IMR-90 (cell line): ENCODE results near the gene EDA. TPM values are rescaled to one million over a fixed set of nuclear protein-coding genes. Genes with fewer than 3 reads are reported as not detected.

Experiments used
- ATAC-seq: fragments of 200-7000 bp; cut with Tn5 transposase; 2 replicates; pipeline ENCODE4 v1.9.1; 2020; ENCODE audit warnings: low read depth, mild to moderate bottlenecking, moderate library complexity
- BruUV-seq: library from RNA; stranded (reverse); fragments of 400-500 nt; replicated peaks from 2 replicates; lab custom pipeline; 2021; lab: Mats Ljungman, UMichigan
- CTCF ChIA-PET: fragments of 300-600 bp; formaldehyde crosslinking; extraction: SDS; loops from one replicate; lab custom pipeline; 2021; ENCODE audit warnings: antibody characterized with exemption; lab: Yijun Ruan, JAX
- POLR2A ChIA-PET: fragments of 300-600 bp; sonication (Branson Sonifier 250); formaldehyde crosslinking; loops from one replicate; lab custom pipeline; 2022; ENCODE audit warnings: antibody characterized with exemption; ENCODE audit not compliant: unreplicated experiment; lab: Charles Lee
- DNase-seq: peaks from one replicate; pipeline ENCODE4 v3.0.0; 2013
- H2AFZ ChIP-seq: replicated peaks from 2 replicates; pipeline ENCODE3; 2013; ENCODE audit warnings: low read length, mild to moderate bottlenecking; ENCODE audit not compliant: poor library complexity
- H2AK5ac ChIP-seq: 2 replicates; pipeline ENCODE4 v1.6.1; 2013; ENCODE audit warnings: low read depth, low read length, inconsistent platforms
- H2AK9ac ChIP-seq: replicated peaks from 2 replicates; pipeline ENCODE3; 2013; ENCODE audit warnings: mild to moderate bottlenecking, low read depth, low read length, moderate library complexity; ENCODE audit not compliant: poor library complexity
- H2BK120ac ChIP-seq: 2 replicates; pipeline ENCODE4 v1.6.1; 2013; ENCODE audit warnings: low read depth, low read length, inconsistent platforms
- H2BK15ac ChIP-seq: 3 replicates; pipeline ENCODE4 v1.6.1; 2013; ENCODE audit warnings: low read depth, low read length, inconsistent platforms
- H2BK20ac ChIP-seq: 2 replicates; pipeline ENCODE4 v1.6.1; 2013; ENCODE audit warnings: low read depth, mild to moderate bottlenecking, inconsistent platforms, low read length, moderate library complexity
- H2BK5ac ChIP-seq: 2 replicates; pipeline ENCODE4 v1.6.1; 2013; ENCODE audit warnings: mild to moderate bottlenecking, low read depth, low read length, inconsistent platforms; ENCODE audit not compliant: poor library complexity, severe bottlenecking
- H3K14ac ChIP-seq: replicated peaks from 2 replicates; pipeline ENCODE4 v1.6.1; 2013; ENCODE audit warnings: low read depth, low read length, inconsistent platforms
- H3K18ac ChIP-seq: 2 replicates; pipeline ENCODE4 v1.6.1; 2013; ENCODE audit warnings: low read depth, low read length, control low read depth
- H3K23ac ChIP-seq: 2 replicates; pipeline ENCODE4 v1.6.1; 2013; ENCODE audit warnings: low read depth, low read length, inconsistent platforms
- H3K27ac ChIP-seq: 2 replicates; pipeline ENCODE4 v1.5.1; 2013; ENCODE audit warnings: mild to moderate bottlenecking, control low read depth, low read length; ENCODE audit not compliant: insufficient read depth
- H3K27me3 ChIP-seq: 2 replicates; pipeline ENCODE4 v1.6.1; 2013; ENCODE audit warnings: low read length; ENCODE audit not compliant: control insufficient read depth, insufficient read depth
- H3K36me3 ChIP-seq: 2 replicates; pipeline ENCODE4 v1.6.1; 2013; ENCODE audit warnings: low read length, mixed read lengths; ENCODE audit not compliant: control insufficient read depth, insufficient read depth
- H3K4ac ChIP-seq: 2 replicates; pipeline ENCODE4 v1.6.1; 2013; ENCODE audit warnings: low read depth, low read length, inconsistent platforms
- H3K4me1 ChIP-seq: 2 replicates; pipeline ENCODE4 v1.6.1; 2013; ENCODE audit warnings: low read length, mixed read lengths; ENCODE audit not compliant: control insufficient read depth, insufficient read depth
- H3K4me2 ChIP-seq: 2 replicates; pipeline ENCODE4 v1.6.1; 2013; ENCODE audit warnings: low read depth, mild to moderate bottlenecking, control low read depth, low read length, moderate library complexity
- H3K4me3 ChIP-seq: 2 replicates; pipeline ENCODE4 v1.5.1; 2013; ENCODE audit warnings: low read depth, mild to moderate bottlenecking, control low read depth, low read length, moderate library complexity; ENCODE audit not compliant: insufficient read depth
- H3K56ac ChIP-seq: 2 replicates; pipeline ENCODE4 v1.6.1; 2013; ENCODE audit warnings: low read length, inconsistent platforms; ENCODE audit not compliant: insufficient read depth; ENCODE audit errors: extremely low read depth
- H3K79me1 ChIP-seq, 2 experiments: 2 replicates each; pipeline ENCODE4 v1.6.1; 2013; ENCODE audit warnings: low read length in 2 of 2, inconsistent platforms in 1 of 2, low read depth in 1 of 2
- H3K9ac ChIP-seq: 2 replicates; pipeline ENCODE4 v1.6.1; 2013; ENCODE audit warnings: low read depth, low read length, control low read depth
- H3K9me1 ChIP-seq: 2 replicates; pipeline ENCODE4 v1.6.1; 2013; ENCODE audit warnings: low read length, inconsistent platforms; ENCODE audit not compliant: insufficient read depth
- H3K9me3 ChIP-seq: 2 replicates; pipeline ENCODE4 v1.6.1; 2013; ENCODE audit warnings: low read length; ENCODE audit not compliant: control insufficient read depth, insufficient read depth
- H4K20me1 ChIP-seq: 2 replicates; pipeline ENCODE4 v1.6.1; 2013; ENCODE audit warnings: low read length, inconsistent platforms; ENCODE audit not compliant: insufficient read depth
- H4K5ac ChIP-seq: 2 replicates; pipeline ENCODE4 v1.6.1; 2013; ENCODE audit warnings: mild to moderate bottlenecking, low read depth, low read length, control low read depth
- H4K8ac ChIP-seq, 2 experiments: 2 replicates each; pipeline ENCODE4 v1.6.1; 2013; ENCODE audit warnings: low read depth in 2 of 2, low read length in 2 of 2, control low read depth in 1 of 2, inconsistent platforms in 1 of 2
- H4K91ac ChIP-seq: 2 replicates; pipeline ENCODE4 v1.6.1; 2013; ENCODE audit warnings: low read depth, low read length, inconsistent platforms; ENCODE audit not compliant: insufficient read depth
- CHD1 ChIP-seq: IDR thresholded peaks from 2 replicates; pipeline ENCODE4 v1.6.1; 2012; ENCODE audit warnings: low read depth, low read length, improper control_type of control experiment
- MAFK ChIP-seq: IDR thresholded peaks from 2 replicates; pipeline ENCODE4 v1.6.1; 2012; ENCODE audit warnings: low read depth, low read length, improper control_type of control experiment
- NFE2L2 ChIP-seq: fragments of 150-350 bp; IDR thresholded peaks from 2 replicates; pipeline ENCODE4 v1.6.1; 2016; ENCODE audit warnings: low read depth, mild to moderate bottlenecking, low read length
- WGBS, 2 experiments: methylation state at CpG; one replicate each; pipeline versions ENCODE4 v1.1.5 to v1.1.7; 2013; ENCODE audit warnings: missing lambda C conversion rate in 2 of 2; ENCODE audit not compliant: insufficient read length in 1 of 2; ENCODE audit errors: extremely low coverage in 2 of 2; 5-methylcytosine and 5-hydroxymethylcytosine counted together
- dilution Hi-C: fragments of 300-500 bp; cut with HindIII; formaldehyde crosslinking; loops from one replicate; pipeline ENCODE4 v1.14.3; 2018; ENCODE audit warnings: low sequenced_read_pairs; ENCODE audit not compliant: unreplicated experiment
- in situ Hi-C: fragments of 300-500 bp; cut with MboI; formaldehyde crosslinking; loops from 3 replicates; pipeline ENCODE4 v1.14.3; 2019; ENCODE audit warnings: low sequenced_read_pairs, inconsistent platforms, mixed read lengths
- intact Hi-C: fragments of 100-400 bp; cut with micrococcal nuclease; formaldehyde crosslinking; loops from 2 replicates; pipeline ENCODE4 v1.10.0; 2022
- polyA plus RNA-seq, 3 experiments: library from polyadenylated mRNA; depleted of rRNA; stranded (reverse); fragments of >200 nt; gene quantifications; 2 replicates each; pipeline ENCODE4 v1.2.3, GENCODE V29; 2012; ENCODE audit warnings: low replicate concordance in 1 of 3
- total RNA-seq: library from RNA; depleted of rRNA; stranded (reverse); fragments of >200 nt; gene quantifications from 2 replicates; pipeline ENCODE4 v1.2.3, GENCODE V29; 2012

EDA gene
- total and polyA plus RNA-seq, 2 of the 4 experiments (the other 2 are of a cell fraction), result under 0.01 TPM; not detected in 1

DNA sequence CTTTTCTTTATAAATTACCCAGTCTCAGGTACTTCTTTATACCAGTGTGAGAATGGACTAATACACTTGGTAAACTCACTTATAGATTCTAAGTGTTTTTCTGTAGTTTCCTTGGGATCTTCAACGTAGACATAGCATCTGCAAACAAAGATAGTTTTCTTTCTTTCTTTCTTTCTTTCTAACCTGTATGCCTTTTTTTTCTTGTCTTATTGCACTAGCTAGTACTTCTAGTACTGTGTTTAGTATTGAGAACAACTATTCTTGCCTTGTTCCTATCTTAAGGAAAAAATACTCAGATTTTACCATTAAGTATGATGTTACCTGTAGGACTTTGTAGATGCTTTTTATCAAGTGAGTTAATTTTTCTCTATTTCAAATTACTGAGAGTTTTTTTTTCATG lies 102.2 kb downstream of the EDA start:
- H3K79me1 ChIP-seq, result no peaks in the 10 kb centered on the region
- POLR2A ChIA-PET, result no interaction called here
- no peak overlapping the region for H3K18ac ChIP-seq
- DNase-seq, result no peak
- no peak overlapping the region for H2AK5ac ChIP-seq
- no TSS peak for BruUV-seq
- TF ChIP-seq MAFK (no peak), NFE2L2 (no peak), CHD1 (no peak)
- no peak overlapping the region for H2BK20ac ChIP-seq
- H3K4ac ChIP-seq, result no peak overlapping the region
- H4K91ac ChIP-seq, result no peak overlapping the region
- H3K9me1 ChIP-seq, result no peaks in the 10 kb centered on the region
- no peak overlapping the region for H3K27ac ChIP-seq
- intact Hi-C loops (no loop called here), in situ Hi-C loops (no loop called here), dilution Hi-C loops (no loop called here)
- H3K36me3 ChIP-seq, result no peaks in the 10 kb centered on the region
- no peak overlapping the region for H3K4me2 ChIP-seq
- H3K9me3 ChIP-seq, result peaks cover 3% of the 10 kb centered on the region
- no peak overlapping the region for H3K23ac ChIP-seq
- H4K20me1 ChIP-seq, result no peaks in the 10 kb centered on the region
- H2BK120ac ChIP-seq, result no peak overlapping the region
- no peak overlapping the region for H2BK5ac ChIP-seq
- no peak for ATAC-seq
- H2AK9ac ChIP-seq, result no peak overlapping the region
- no CpG with 5 or more reads among the region's 1 CpG for WGBS, 2 experiments
- H3K56ac ChIP-seq, result no peak overlapping the region
- no peak overlapping the region for H4K8ac ChIP-seq
- H3K27me3 ChIP-seq, result no peaks in the 10 kb centered on the region
- no peak overlapping the region for H3K14ac ChIP-seq
- CTCF ChIA-PET, result no interaction called here
- H2BK15ac ChIP-seq, result no peak overlapping the region
- H3K4me1 ChIP-seq, result no peaks in the 10 kb centered on the region
- no peak overlapping the region for H3K4me3 ChIP-seq
- no peak overlapping the region for H2AFZ ChIP-seq
- H4K5ac ChIP-seq, result no peak overlapping the region
- H3K9ac ChIP-seq, result no peak overlapping the region
